Jurkat, Clone E6-1 (cell line): ENCODE data around the gene NELFB.

ENCODE experiments used
- DNase-seq: peaks from one replicate; pipeline ENCODE4 v3.0.0-alpha.2; 2011; ENCODE audit warnings: low read depth, low spot score
- H3K4me3 ChIP-seq: 2 replicates; pipeline ENCODE4 v1.5.1; 2011; ENCODE audit warnings: mild to moderate bottlenecking, low read length, control low read depth, moderate library complexity

The NELFB gene

DNA sequence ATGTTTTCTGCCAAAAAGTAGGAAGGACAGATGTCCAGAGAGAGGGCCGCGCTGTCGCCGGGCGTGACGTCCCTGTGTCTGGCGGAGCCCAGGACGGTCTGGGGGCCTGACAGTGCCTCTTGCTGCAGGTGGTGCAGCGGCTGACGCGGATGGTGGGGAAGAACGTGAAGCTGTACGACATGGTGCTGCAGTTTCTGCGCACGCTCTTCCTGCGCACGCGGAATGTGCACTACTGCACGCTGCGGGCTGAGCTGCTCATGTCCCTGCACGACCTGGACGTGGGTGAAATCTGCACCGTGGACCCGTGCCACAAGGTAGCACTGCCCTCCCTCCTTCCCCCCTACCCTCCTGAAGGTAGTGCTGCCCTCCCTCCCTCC, 7.8 kb downstream of the NELFB start:
- no peak for DNase-seq
- no peak overlapping the region for H3K4me3 ChIP-seq

- DNase-seq = no peak
- no peak overlapping the region for H3K4me3 ChIP-seq
Observed at GRCh38 chr9:137263506-137263905, 8.4 kb downstream of the NELFB start.

DNA sequence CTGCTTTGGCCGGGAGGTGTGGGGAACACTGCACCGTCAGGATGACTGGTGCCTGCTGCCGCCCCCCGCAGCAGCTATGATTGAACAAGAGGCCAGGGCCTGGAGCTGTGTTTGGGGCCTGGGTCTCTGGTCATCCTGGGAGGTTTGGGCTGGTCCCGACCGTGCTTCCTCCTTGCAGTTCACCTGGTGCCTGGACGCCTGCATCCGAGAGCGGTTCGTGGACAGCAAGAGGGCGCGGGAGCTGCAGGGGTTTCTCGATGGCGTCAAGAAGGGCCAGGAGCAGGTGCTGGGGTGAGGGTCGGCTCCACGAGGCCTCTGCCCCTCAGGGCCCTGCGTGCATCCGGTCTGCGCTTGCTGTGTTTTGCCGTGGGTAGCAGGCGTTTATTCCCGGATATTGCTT, 8.9 kb downstream of the NELFB start:
- no peak for DNase-seq
- no peak overlapping the region for H3K4me3 ChIP-seq

- no peak overlapping the region for H3K4me3 ChIP-seq
- no peak for DNase-seq
Observed at GRCh38 chr9:137265496-137266161, 10.5 kb downstream of the NELFB start.

DNA sequence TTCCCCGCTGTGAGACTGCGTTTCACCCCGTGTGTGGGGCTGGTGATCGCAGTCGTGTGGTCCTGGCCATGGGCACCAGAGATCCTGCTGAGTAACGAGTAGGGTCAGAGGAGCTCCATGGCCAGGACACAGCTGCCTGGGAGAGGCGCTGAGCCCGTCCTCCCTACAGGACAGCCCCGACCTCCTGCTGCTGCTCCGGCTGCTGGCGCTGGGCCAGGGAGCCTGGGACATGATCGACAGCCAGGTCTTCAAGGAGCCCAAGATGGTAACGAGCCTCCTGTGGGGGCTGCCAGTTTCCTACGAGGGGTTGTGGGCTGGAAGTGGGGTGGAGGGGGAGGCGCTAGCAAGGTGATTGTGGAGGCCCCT, 11.0 kb downstream of the NELFB start:
- H3K4me3 ChIP-seq = no peak overlapping the region
- DNase-seq = no peak

- no peak overlapping the region for H3K4me3 ChIP-seq
Observed at GRCh38 chr9:137266585-137267453, 11.7 kb downstream of the NELFB start.

DNA sequence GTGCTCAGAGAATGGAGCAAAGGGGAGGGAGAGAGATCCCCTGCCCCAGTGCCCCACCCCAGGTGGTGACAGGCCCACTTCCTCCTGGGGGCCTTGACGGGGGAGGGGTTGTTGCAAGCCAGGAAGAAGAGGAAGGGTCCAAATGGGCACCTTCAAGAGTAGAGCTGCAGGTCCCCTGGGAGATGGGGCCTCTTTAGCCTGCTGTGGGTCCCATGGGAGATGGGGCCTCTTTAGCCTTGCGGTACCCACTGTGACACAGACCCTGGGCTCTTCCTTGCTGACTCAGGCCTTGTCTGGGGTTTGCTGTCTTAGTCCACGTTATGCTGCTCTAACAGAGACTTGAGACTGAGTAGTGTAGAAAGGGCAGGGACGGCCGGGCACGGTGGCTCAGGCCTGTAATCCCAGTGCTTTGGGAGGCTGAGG, 12.8 kb downstream of the NELFB start:
- H3K4me3 ChIP-seq = no peak overlapping the region
- DNase-seq = no peak

More at GRCh38 chr9:137266585-137267453, 11.7 kb downstream of the NELFB start:
- DNase-seq = no peak

- no peak overlapping the region for H3K4me3 ChIP-seq
- no peak for DNase-seq
Observed at GRCh38 chr9:137268538-137269201, 13.5 kb downstream of the NELFB start.

GRCh38 chr9:137269231-137269772, 14.2 kb downstream of the NELFB start:
- DNase-seq = no peak
- H3K4me3 ChIP-seq = no peak overlapping the region

DNA sequence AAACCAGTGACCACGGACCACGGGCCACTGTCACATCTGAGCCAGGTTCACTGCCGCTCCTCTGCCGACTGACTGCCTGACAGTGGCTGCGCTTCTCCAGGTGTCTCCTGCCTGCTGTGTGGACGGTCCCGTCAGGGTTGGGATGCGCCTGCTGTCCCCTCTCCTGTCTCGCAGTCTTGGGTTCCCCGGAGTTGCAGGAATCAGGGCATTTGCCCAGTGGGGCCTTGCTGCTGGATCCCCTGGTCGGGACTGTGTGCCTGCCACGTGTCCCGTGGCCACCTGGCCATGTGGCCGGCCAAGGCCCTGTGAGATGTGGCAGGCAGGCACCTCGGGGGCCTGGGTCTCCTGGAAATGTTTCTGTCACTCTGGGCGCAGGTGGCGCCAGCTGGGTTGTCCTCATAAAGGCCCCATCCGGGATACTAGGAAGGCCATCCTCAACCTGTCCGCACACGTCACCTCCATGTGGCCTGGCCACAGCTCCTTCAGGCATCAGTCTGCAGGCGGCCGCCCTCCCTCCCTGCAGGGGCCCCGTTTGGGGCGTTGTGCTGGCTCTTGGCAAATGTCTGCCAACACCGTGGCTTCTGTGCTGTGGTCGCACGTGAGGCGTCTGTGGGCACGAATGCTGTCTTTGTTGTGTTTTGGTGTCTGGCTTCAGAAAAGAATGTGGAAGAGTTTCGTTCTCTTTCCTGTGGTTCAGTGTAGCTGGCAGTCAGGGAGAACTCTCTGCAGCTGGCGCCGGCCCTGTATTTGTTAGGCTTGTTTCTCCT, 16.0 kb downstream of the NELFB start:
- H3K4me3 ChIP-seq = no peak overlapping the region
- DNase-seq = peak; percentile 93

DNA sequence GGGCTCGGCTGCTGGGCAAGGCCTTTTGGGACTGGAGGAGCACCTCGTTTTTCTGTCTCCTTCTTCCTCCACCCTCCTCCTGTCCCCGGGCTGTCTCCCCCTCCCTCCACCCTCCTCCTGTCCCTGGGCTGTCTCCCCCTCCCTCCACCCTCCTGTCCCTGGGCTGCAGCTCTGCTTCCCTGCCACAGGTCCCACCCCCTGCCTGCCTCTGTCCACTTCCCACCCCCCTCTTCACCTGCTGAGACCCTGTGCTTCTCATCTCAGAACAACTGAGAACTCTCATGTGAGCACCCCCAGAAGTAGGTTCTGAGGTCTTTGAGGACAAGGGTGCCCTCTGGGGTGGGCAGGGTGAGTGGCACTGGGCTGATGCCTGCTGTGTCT, 16.6 kb downstream of the NELFB start:
- no peak overlapping the region for H3K4me3 ChIP-seq
- DNase-seq = no peak

- no peak overlapping the region for H3K4me3 ChIP-seq
- DNase-seq = no peak
Observed at GRCh38 chr9:137272241-137273094, 17.3 kb downstream of the NELFB start.

DNA sequence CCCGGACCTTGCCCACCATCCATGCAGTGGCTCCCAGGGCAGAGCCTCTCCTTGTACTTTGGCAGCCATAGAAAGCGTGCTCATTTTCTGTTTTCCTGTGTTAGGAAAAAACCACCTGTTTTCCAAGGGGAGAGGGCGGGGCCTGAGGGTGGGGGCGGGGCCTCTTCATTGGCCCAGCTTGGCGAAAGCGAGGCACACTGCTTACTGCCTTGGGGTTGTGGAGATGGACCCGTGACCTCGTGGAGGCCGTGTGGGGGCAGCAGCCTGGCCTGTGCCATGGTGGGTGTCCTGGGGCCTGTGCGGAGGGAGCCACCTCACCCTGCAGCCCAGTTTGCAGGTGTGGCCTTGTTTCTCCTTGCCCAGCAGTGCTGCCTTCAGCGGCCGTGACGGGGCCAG, 18.0 kb downstream of the NELFB start:
- no peak for DNase-seq

GRCh38 chr9:137273611-137274320, 18.6 kb downstream of the NELFB start:
- DNase-seq = no peak
- no peak overlapping the region for H3K4me3 ChIP-seq

More for the DNA sequence above, 18.0 kb downstream of the NELFB start:
- H3K4me3 ChIP-seq = no peak overlapping the region

GRCh38 chr9:137275203-137275587, 20.1 kb downstream of the NELFB start:
- no peak for DNase-seq
- no peak overlapping the region for H3K4me3 ChIP-seq

GRCh38 chr9:137275588-137276472, 20.7 kb downstream of the NELFB start:
- no peak overlapping the region for H3K4me3 ChIP-seq
- DNase-seq = no peak
